Ectodermal cell (in vitro differentiated cells): Measurements from ENCODE around the gene SUPT4H1.

Experiments used
- H3K27ac ChIP-seq: 2 replicates; pipeline ENCODE4 v1.7.0; 2013; ENCODE audit warnings: mild to moderate bottlenecking, low read depth, low read length; ENCODE audit not compliant: insufficient read depth, poor library complexity, severe bottlenecking
- H3K27me3 ChIP-seq: 2 replicates; pipeline ENCODE4 v1.7.0; 2013; ENCODE audit warnings: mild to moderate bottlenecking, low read length; ENCODE audit not compliant: insufficient read depth, control insufficient read depth, poor library complexity, severe bottlenecking
- H3K36me3 ChIP-seq: one replicate; pipeline ENCODE4 v1.7.0; 2013; ENCODE audit warnings: low read length; ENCODE audit not compliant: control insufficient read depth, insufficient read depth
- H3K4me1 ChIP-seq: one replicate; pipeline ENCODE4 v1.7.0; 2013; ENCODE audit warnings: low read length; ENCODE audit not compliant: control insufficient read depth, insufficient read depth
- H3K4me3 ChIP-seq: 2 replicates; pipeline ENCODE4 v1.7.0; 2013; ENCODE audit warnings: low read depth, low read length, control low read depth; ENCODE audit not compliant: insufficient read depth
- H3K9me3 ChIP-seq: 2 replicates; pipeline ENCODE4 v1.7.0; 2013; ENCODE audit warnings: mild to moderate bottlenecking, low read length, moderate library complexity; ENCODE audit not compliant: control insufficient read depth
- WGBS, 2 experiments: methylation state at CpG; one replicate each; pipeline ENCODE4 v1.1.7; 2013; ENCODE audit warnings: missing lambda C conversion rate in 2 of 2; 5-methylcytosine and 5-hydroxymethylcytosine counted together

The SUPT4H1 gene

DNA sequence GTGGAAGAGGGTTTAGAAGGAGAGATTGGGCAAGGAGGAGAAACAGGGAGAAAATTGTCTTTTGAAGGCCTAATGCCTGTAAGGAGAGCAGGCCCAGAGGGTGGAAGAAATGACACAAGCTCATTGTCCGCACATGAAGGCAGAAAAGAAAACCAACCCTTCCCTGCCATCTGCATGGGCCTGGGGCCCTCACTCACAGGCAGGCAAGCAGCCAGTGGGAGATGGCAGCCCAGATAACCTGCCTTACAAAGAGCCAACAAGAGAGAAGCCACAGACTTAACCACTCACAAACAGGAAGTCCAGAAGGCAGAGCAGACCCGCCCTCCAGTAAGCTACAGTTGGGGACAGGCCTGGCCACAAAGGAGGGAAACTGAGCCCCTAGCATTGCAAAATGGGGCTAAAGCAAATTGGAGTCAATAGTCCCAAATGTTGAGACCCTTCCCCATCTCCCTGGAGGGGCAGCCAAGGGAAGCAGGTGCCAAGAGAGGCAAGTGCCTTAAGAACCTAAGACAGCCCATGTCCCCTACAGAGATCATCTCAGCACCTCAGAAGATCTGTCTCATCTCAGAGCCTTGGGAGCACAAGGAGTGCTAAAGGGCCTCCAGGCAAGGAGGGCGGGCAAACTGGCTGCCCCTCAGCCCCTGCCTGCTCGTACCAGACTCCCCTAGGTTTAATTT is 16.1 kb downstream of the SUPT4H1 start:
- Histone ChIP-seq H3K27ac (no peak overlapping the region), H3K4me1 (peaks cover 30% of the 10 kb centered on the region), H3K27me3 (no peaks in the 10 kb centered on the region), H3K36me3 (no peaks in the 10 kb centered on the region), H3K4me3 (no peak overlapping the region), H3K9me3 (no peaks in the 10 kb centered on the region)
- 91 to 93% methylated on average over 4 of the region's 4 CpGs for WGBS, 2 experiments

DNA sequence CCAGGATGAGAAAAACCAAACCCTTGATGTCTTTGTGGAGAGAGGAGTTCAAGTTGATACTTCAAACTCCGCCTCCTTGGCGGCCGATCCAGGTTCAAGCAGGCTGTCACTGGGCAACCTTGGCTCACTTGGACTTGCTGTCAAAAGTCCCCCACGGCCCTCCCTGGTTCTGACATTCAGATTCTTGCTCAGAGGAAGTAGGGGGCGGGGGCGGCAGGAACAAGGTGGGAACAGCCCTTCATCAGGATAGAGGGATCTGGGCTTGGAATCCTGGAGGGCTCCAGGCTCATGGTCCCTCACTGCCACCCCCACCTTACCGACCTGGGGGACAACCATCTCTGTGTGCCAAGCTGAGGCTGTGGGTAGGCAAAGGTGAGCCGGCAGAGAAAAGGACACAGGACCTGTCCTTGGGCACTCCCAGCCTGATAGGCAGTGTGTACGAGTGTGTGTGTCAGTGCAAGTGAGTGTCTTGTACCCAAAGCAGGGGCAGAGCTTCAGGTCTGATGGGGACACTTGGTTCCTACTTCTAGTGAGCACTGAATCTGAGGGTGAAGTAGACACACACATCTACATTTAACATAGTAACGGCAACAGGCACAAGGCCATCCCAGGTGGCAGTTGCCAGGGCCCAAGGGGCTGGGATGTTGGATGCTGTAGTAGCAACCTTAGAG is 16.8 kb downstream of the SUPT4H1 start:
- H3K4me1 ChIP-seq, result peaks cover 30% of the 10 kb centered on the region
- H3K36me3 ChIP-seq, result no peaks in the 10 kb centered on the region
- no peak overlapping the region for H3K27ac ChIP-seq
- H3K27me3 ChIP-seq, result no peaks in the 10 kb centered on the region
- no peaks in the 10 kb centered on the region for H3K9me3 ChIP-seq
- 88 to 94% methylated on average over 10 of the region's 10 CpGs for WGBS, 2 experiments
- no peak overlapping the region for H3K4me3 ChIP-seq

DNA sequence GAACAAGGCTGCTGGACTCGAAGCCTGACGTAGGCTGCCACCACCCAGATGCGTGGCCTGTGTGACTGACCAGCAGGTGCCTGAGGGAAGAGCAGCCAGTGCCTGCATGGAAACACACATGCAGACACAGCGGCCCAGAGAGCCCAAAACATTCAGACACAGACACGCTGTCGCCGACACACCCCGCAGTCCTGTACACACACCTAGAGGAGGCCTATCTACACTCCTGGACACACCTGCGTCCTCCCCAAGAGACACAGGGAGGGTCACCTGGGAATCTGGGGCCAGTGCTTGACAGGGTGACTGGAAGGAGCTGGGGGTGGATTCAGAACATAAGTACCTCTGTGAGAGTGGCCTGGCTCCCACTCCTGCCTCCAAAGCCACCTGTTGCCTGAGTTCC is 17.3 kb downstream of the SUPT4H1 start:
- Histone ChIP-seq H3K4me3 (no peak overlapping the region), H3K27ac (no peak overlapping the region), H3K36me3 (no peaks in the 10 kb centered on the region), H3K27me3 (no peaks in the 10 kb centered on the region), H3K4me1 (peaks cover 30% of the 10 kb centered on the region), H3K9me3 (no peaks in the 10 kb centered on the region)
- WGBS, 2 experiments, result 95 to 97% methylated on average over 9 of the region's 9 CpGs

DNA sequence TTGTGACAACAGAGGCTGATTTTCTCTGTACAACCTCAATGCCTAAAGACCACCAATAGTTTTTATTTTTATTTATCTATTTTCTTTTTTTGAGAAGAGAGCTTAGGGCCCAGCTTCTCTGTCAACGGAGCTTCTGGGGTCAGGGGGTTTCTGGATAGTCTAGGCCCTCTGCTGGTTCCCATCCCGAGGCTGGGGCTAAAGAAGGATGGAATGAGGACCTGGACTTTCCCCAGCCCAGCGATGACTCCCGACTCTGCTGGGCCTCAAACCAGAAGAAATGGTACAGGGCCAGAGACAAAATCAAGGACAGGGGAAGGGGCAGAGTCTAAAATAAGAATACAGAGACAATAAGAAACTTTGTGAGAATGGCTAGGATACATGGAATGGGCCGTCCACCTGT is 17.7 kb downstream of the SUPT4H1 start:
- H3K4me3 ChIP-seq, result no peak overlapping the region
- WGBS, 2 experiments, result 92 to 93% methylated on average over 5 of the region's 5 CpGs
- peaks cover 31% of the 10 kb centered on the region for H3K4me1 ChIP-seq
- no peak overlapping the region for H3K27ac ChIP-seq
- no peaks in the 10 kb centered on the region for H3K27me3 ChIP-seq
- no peaks in the 10 kb centered on the region for H3K36me3 ChIP-seq
- H3K9me3 ChIP-seq, result no peaks in the 10 kb centered on the region

DNA sequence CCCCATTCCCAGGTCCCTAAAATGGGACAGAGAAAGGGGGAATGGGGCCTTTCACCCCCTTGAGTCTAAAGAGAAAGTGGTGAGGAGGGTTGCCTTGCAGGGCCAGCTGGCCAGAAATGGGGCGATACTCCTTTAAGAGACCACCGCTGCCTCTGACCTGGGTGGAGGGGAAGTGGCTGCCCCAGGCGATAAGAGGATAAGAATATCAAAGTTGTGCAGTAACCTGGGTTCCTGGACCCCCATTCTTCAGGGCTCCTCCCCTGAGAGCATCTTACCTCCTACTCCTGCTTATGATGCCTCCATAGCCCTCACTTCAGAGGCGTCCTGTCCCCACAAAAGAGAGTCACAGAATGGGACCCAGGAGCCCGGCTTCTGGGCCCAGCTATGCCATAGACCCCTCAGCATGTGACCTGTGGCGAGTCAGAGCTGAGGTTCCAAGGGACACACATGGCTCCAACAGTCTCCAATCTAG is 18.2 kb downstream of the SUPT4H1 start:
- no peak overlapping the region for H3K4me3 ChIP-seq
- WGBS, 2 experiments, result 86 to 89% methylated on average over 6 of the region's 6 CpGs
- peaks cover 31% of the 10 kb centered on the region for H3K4me1 ChIP-seq
- no peaks in the 10 kb centered on the region for H3K27me3 ChIP-seq
- no peaks in the 10 kb centered on the region for H3K36me3 ChIP-seq
- no peaks in the 10 kb centered on the region for H3K9me3 ChIP-seq
- H3K27ac ChIP-seq, result no peak overlapping the region

DNA sequence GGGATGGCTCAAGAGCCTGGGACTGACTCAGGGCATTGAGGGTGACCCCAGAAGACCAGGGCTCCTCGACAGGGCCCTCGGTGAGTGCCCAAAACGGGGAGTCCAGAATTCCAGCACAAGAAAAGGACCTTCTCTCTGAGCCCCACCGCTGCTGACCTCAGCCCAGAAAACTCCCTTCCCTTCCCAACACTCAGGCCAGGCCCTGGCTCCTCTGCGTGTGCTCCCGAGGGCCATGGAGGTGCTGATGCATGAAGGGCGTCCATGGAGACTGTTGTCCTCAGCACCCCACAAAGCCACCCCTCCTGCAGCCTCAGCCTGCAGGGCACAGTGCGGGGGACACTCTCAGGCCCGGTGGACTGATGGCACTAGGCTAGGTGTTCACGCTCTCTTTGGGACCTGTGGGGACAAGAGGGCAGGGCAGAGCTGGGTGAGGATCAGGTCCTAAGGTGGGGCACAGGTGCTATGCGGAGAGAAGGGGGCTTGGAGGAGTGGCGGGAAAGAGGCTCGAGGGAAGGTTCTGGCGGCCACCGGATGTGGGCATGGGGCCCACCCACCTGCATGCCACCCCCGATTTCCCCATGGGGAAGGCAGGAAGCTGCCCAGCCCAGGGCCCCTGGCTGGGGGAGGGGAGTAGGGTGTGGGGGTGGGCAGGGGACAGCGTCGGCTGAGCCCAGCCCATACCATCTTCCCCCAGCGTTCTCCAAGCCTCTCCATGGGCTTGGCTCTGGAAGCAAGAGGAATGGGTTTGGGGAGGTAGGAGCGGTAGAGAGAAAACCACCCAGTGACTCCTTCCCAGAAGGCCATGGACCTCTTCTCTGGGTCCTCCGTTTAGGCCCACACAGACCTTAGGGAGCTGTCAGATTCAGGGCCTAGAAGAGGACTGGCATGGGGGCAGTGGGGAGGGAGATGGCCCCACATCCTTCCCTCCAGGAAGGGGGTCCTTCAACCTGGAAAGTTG is 18.9 kb downstream of the SUPT4H1 start:
- no peak overlapping the region for H3K4me3 ChIP-seq
- H3K27ac ChIP-seq, result no peak overlapping the region
- WGBS, 2 experiments, result 93% methylated on average over 21 of the region's 21 CpGs
- peaks cover 29% of the 10 kb centered on the region for H3K4me1 ChIP-seq
- no peaks in the 10 kb centered on the region for H3K27me3 ChIP-seq
- no peaks in the 10 kb centered on the region for H3K36me3 ChIP-seq
- no peaks in the 10 kb centered on the region for H3K9me3 ChIP-seq

DNA sequence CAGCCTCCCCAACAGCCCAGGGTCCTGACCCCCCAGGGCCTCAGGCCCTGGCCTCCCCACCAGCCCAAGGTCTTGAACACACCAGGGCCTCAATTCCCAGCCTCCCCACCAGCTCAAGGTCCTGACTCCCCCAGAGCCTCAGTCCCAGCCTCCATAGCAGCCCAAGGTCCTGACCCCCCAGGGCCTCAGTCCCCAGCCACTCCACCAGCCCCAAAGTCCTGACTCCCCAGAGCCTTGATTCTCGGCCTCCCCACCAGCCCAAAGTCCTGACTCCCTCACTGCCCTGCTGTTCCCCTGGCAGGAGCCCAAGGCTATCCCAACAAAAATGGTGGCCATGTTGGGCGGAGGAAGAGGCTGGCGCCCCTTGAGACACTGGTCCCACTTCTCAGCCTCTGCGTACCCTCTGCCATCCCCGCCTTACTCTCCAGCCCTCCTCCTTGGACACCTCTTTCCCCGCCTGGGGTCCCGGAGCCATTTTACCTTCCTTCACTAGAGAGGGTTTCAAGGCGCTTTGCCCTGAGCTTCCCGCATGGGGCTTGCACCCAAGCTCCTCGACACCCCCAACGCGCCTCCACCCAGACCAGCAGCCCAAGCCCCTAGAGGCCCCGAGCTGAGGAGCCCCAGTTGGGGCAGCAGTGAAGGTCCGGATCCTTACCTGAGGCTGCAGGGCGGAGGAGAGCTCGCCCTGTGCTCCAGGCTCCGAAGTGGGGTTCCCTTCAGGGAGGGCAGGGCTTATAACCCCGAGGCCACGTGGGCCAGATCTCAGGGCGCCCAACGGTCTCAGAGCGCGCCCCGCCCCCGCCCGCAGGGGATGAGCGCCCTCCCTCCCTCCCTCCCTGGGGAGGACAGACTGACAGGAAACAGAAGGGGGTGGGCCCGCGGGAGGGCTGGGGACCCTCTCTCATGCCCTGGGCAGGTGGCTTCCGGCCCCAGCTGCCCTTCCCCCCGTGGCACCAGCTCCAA is 19.9 kb downstream of the SUPT4H1 start:
- Histone ChIP-seq H3K27me3 (no peaks in the 10 kb centered on the region), H3K36me3 (no peaks in the 10 kb centered on the region), H3K4me3 (no peak overlapping the region), H3K9me3 (no peaks in the 10 kb centered on the region), H3K27ac (no peak overlapping the region), H3K4me1 (peaks cover 22% of the 10 kb centered on the region)
- WGBS, 2 experiments, result 92 to 94% methylated on average over 31 of the region's 31 CpGs

DNA sequence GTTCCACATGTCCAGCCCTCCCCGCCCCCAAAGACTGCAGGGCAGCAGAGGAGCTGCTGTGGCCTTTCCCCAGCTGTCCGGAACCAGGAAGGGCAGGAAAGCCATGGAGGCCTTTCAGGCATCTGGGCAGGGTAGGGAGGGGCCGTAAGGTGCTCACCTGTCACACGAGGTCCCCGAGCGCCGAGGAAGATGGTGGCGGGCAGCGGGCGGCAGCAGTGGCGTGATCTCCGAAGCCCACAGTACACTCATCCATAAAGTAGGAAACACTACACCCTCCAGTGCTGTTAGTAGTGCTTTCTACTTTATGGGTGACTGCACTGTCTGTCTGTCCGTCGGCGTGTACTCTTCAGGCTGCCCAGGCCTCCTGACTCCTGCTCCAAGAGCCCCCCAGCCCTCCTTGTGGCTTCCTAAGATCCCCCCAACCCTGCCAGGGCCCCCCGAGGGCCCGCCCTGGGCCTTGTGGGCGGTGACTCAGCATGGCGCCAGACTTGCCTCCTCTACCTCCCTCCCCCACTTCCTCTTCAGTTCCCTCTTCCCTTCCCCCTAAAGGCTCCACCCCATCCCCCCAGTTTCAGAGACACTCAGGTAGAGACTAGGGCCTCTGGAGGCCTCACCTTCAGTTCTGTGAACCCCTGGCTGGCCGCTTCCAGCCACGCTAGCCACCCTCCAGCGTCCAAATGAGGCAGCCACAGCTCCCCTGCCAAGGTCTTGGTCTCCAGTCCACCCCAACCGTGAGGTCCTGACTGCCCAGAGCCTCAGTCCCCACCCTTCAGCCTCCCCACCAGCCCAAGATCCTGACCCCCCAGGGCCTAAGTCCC is 20.8 kb downstream of the SUPT4H1 start:
- Histone ChIP-seq H3K4me3 (no peak overlapping the region), H3K27ac (no peak overlapping the region), H3K9me3 (no peaks in the 10 kb centered on the region), H3K27me3 (no peaks in the 10 kb centered on the region), H3K36me3 (no peaks in the 10 kb centered on the region), H3K4me1 (peaks cover 21% of the 10 kb centered on the region)
- 91% methylated on average over 23 of the region's 23 CpGs for WGBS, 2 experiments

DNA sequence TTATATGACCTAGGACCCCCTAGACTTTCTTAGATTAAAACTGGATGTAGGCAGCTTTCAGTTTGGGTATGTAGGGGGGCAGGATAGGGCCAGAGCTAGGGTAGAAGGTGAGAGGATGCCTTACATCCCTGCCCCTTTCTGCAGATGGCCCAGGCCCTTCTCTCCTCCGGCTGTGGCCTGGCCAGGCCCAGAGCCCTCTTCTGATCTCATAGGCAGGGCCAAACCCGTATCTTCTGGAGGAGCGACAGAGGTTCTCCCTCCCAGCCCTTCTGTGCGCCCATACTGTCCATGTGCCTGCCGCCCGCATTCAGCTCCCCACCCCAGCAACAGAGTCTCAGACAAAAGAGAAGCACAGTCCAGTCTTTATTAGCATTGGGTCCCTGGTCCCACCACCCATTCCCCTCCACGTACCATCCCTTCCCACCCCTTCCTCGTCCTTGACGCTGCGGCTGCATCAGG is 21.4 kb downstream of the SUPT4H1 start:
- Histone ChIP-seq H3K27me3 (no peaks in the 10 kb centered on the region), H3K9me3 (no peaks in the 10 kb centered on the region), H3K27ac (no peak overlapping the region), H3K4me1 (peaks cover 25% of the 10 kb centered on the region), H3K4me3 (no peak overlapping the region), H3K36me3 (no peaks in the 10 kb centered on the region)
- 90 to 93% methylated on average over 10 of the region's 10 CpGs for WGBS, 2 experiments
